ENCODE results near the gene BCAP29. TPM values are rescaled to one million over a fixed set of nuclear protein-coding genes. Genes with fewer than 3 reads are reported as not detected.

The BCAP29 gene
- polyA plus RNA-seq, 1 of the 3 experiments (the other 2 are of a cell fraction): 29.2 TPM

DNA sequence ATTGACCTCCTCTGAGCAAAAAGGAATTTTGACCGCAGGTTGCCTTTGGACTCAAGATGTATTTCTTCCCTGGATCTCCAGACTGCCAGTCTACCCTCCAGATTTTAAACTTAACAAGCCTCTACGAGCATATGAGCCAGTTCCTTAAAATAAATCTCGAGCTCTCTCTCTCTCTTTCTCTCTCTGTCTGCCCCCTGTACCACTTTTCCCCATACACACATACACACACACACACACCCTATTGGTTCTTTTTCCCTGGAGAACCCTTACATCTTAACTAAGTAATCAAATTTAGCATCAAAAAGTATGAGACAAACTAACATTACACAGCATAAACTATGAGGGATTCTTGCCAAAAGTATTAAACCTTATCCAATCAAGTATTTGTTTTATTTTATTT lies 11.4 kb downstream of the BCAP29 start:
- Histone ChIP-seq H2AFZ (ENCODE audit: low read depth) (no peak overlapping the region), H3K9me3 (no peaks in the 10 kb centered on the region), H3K79me2 (ENCODE audit: insufficient read depth) (peaks cover 40% of the 10 kb centered on the region), H3K4me2 (no peak overlapping the region), H3K4me1 (ENCODE audit: control insufficient read depth in 1 of 2, insufficient read depth in 2 of 2, low read depth in 1 of 2, low read length in 1 of 2) (peaks cover 2 to 24% of the 10 kb centered on the region in 2 experiments; a peak in 3 of 4 replicates), H3K9me2 (no peaks in the 10 kb centered on the region), H3K36me3 (replicated peaks in 1 of 2; ENCODE audit: control insufficient read depth in 1 of 2, insufficient read depth in 2 of 2, low read length in 1 of 2) (peaks cover 24 to 51% of the 10 kb centered on the region in 2 experiments), H3F3A (replicated peaks; ENCODE audit: insufficient read depth) (peaks cover 46% of the 10 kb centered on the region), H3K27me3 (ENCODE audit: insufficient read depth) (no peaks in the 10 kb centered on the region), H3K27ac (ENCODE audit: low read depth in 2 of 2, low read length in 1 of 2) (peak overlapping the region in 1 of 2 experiments; percentile 97; a peak in 1 of 4 replicates), H3K9ac (no peak overlapping the region), H4K20me1 (ENCODE audit: insufficient read depth) (no peaks in the 10 kb centered on the region), H3K4me3 (ENCODE audit: low read depth in 2 of 2, low read length in 1 of 2) (no peak overlapping the region)
- no peak for DNase-seq
- no peak for TF ChIP-seq EZH2phosphoT487 (IDR thresholded peaks at IDR 0.05; ENCODE audit: borderline replicate concordance, low read depth)
- TF ChIP-seq TCF12 (IDR thresholded peaks at IDR 0.05): no peak
- TF ChIP-seq CHD2 (IDR thresholded peaks at IDR 0.05; ENCODE audit: low read length, partially characterized antibody): no peak
- TF ChIP-seq, protein P1, sequence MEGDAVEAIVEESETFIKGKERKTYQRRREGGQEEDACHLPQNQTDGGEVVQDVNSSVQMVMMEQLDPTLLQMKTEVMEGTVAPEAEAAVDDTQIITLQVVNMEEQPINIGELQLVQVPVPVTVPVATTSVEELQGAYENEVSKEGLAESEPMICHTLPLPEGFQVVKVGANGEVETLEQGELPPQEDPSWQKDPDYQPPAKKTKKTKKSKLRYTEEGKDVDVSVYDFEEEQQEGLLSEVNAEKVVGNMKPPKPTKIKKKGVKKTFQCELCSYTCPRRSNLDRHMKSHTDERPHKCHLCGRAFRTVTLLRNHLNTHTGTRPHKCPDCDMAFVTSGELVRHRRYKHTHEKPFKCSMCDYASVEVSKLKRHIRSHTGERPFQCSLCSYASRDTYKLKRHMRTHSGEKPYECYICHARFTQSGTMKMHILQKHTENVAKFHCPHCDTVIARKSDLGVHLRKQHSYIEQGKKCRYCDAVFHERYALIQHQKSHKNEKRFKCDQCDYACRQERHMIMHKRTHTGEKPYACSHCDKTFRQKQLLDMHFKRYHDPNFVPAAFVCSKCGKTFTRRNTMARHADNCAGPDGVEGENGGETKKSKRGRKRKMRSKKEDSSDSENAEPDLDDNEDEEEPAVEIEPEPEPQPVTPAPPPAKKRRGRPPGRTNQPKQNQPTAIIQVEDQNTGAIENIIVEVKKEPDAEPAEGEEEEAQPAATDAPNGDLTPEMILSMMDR (IDR thresholded peaks at IDR 0.05): no peak
- TF ChIP-seq EP300 (IDR thresholded peaks at IDR 0.05; ENCODE audit: borderline replicate concordance in 1 of 2, low read depth in 1 of 2, low read length in 1 of 2): no peak
- TF ChIP-seq, protein P2, sequence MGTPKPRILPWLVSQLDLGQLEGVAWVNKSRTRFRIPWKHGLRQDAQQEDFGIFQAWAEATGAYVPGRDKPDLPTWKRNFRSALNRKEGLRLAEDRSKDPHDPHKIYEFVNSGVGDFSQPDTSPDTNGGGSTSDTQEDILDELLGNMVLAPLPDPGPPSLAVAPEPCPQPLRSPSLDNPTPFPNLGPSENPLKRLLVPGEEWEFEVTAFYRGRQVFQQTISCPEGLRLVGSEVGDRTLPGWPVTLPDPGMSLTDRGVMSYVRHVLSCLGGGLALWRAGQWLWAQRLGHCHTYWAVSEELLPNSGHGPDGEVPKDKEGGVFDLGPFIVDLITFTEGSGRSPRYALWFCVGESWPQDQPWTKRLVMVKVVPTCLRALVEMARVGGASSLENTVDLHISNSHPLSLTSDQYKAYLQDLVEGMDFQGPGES (IDR thresholded peaks at IDR 0.05; ENCODE audit: low read depth, low read length): no peak
- TF ChIP-seq ELF1 (IDR thresholded peaks at IDR 0.05): no peak
- TF ChIP-seq SIN3A (IDR thresholded peaks at IDR 0.05; ENCODE audit: borderline replicate concordance, low read depth, low read length): no peak
- no peak for TF ChIP-seq MEF2A (IDR thresholded peaks at IDR 0.05; ENCODE audit: borderline replicate concordance, low read depth)
- TF ChIP-seq, protein P3, sequence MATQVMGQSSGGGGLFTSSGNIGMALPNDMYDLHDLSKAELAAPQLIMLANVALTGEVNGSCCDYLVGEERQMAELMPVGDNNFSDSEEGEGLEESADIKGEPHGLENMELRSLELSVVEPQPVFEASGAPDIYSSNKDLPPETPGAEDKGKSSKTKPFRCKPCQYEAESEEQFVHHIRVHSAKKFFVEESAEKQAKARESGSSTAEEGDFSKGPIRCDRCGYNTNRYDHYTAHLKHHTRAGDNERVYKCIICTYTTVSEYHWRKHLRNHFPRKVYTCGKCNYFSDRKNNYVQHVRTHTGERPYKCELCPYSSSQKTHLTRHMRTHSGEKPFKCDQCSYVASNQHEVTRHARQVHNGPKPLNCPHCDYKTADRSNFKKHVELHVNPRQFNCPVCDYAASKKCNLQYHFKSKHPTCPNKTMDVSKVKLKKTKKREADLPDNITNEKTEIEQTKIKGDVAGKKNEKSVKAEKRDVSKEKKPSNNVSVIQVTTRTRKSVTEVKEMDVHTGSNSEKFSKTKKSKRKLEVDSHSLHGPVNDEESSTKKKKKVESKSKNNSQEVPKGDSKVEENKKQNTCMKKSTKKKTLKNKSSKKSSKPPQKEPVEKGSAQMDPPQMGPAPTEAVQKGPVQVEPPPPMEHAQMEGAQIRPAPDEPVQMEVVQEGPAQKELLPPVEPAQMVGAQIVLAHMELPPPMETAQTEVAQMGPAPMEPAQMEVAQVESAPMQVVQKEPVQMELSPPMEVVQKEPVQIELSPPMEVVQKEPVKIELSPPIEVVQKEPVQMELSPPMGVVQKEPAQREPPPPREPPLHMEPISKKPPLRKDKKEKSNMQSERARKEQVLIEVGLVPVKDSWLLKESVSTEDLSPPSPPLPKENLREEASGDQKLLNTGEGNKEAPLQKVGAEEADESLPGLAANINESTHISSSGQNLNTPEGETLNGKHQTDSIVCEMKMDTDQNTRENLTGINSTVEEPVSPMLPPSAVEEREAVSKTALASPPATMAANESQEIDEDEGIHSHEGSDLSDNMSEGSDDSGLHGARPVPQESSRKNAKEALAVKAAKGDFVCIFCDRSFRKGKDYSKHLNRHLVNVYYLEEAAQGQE (IDR thresholded peaks at IDR 0.05; ENCODE audit: low read depth, low read length): no peak
- ChIA-PET CTCF (no interaction called here), POLR2A (no interaction called here)
- WGBS (ENCODE audit: low lambda C conversion rate): 95% methylated on average over 3 of the region's 3 CpGs
